Esophagus mucosa (tissue), 1 donor: ENCODE measurements around the gene NSMF. TPM values are rescaled to one million over a fixed set of nuclear protein-coding genes. Genes with fewer than 3 reads are reported as not detected.
"Not testable (repeated sequence)": the region's sequence is repeated elsewhere in the genome, so short reads cannot be mapped to it uniquely, and the experiment has no call there.

Source experiments
- ATAC-seq: fragments of 200-7000 bp; cut with Tn5 transposase; one replicate; pipeline ENCODE4 v1.9.1; 2020
- total RNA-seq: library from RNA; stranded (reverse); gene quantifications from one replicate; pipeline ENCODE4 v1.2.4, GENCODE V29; 2023
- donor health status: DM: yes; HTN: yes; CAD: no.

The NSMF gene
- total RNA-seq, 1 donor from 2014 or later = 13.9 TPM

GRCh38 chr9:137477778-137478612 lies 18.9 kb upstream of the NSMF start:
- ATAC-seq = peak; percentile 34

GRCh38 chr9:137476856-137477255 lies 17.7 kb upstream of the NSMF start:
- no peak for ATAC-seq

GRCh38 chr9:137475666-137476065 lies 16.5 kb upstream of the NSMF start:
- no peak for ATAC-seq

DNA sequence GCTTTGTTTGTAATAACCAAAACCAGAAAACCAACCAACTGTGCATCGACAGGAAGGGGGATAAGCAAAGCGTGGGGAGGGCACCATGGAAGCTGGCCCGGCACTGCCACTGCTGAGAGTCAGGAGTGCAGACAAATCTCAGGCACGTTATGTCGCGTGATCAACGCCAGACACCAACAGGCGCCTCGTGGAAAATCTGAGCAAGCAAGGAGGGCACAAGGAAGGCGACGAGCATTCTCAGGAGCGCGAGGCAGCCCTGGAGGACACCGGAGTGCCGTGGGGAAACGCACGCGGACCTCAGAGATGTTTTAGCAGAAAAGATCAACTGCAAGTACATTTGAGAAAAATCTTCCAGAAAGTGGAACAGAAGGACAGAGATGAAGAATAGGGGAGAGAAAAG lies 15.1 kb upstream of the NSMF start:
- no peak for ATAC-seq

- no peak for ATAC-seq
Observed at GRCh38 chr9:137470785-137471184, 11.7 kb upstream of the NSMF start.

GRCh38 chr9:137467896-137468295 lies 8.8 kb upstream of the NSMF start:
- ATAC-seq = no peak

DNA sequence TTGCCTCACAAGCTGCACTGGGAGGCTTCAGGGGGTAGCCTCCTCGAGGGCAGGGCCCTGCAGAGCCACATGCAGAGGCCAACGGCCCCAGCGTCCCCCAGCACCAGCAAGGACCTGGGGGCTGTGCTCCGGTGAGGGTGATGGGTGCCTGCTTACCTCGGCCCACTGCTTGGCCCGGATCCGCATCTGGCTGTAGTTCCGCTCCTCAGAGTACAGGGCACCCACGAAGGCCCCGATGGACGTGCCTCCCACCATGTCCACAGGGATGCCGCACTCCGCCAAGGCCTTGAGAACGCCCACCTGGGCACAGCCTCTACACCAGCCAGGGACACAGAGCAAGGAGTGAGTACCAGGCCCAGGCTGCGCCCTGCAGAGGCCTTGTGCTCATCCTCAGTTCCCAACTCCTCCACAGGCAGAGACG lies 8.0 kb upstream of the NSMF start:
- no peak for ATAC-seq

DNA sequence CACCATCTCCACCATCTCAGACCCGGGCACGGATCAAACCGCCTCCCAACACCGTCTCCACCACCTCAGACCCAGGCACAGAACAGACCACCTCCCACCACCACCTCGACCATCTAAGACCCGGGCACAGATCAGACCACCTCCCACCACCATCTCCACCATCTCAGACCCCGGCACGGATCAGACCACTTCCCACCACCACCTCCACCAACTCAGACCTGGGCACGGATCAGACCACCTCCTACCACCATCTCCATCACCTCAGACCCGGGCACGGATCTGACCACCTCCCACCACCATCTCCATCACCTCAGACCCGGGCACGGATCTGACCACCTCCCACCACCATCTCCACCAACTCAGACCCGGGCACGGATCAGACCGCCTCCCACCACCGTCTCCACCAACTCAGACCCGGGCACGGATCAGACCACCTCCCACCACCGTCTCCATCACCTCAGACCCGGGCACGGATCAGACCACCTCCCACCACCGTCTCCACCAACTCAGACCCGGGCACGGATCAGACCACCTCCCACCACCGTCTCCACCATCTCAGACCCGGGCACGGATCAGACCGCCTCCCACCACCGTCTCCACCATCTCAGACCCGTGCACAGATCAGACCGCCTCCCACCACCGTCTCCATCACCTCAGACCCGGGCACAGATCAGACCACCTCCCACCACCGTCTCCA lies 7.4 kb upstream of the NSMF start:
- not testable (repeated sequence) for ATAC-seq

DNA sequence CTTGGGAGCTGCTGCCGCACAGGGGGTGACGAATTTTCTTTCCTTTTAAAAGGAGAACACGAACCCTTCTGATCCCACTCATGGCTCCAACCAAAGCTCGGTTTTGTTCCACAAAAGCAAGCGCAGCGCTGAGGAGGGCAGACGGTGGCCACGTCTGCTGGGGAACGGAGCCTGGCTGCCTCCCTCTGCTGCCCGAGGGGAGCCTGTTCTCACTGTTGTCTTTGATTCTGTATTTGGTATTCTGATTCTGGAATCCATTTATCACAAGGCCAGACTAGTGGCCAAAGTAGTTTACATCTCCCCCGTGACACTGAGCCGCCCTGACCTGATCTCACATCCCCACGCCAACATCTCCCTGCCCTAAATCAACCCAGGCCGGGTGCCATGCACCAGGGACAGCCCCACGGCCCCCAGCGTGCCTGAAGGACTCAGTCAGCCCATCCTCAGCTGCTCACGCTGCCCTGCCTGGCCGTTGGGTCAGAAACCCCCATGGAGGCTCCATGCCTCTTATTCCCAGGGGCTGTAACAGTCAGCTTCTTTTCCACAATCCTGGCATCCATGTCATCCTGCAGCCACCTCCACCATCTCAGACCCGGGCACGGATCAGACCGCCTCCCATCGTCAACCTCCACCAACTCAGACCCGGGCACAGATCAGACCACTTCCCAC lies 6.7 kb upstream of the NSMF start:
- no peak for ATAC-seq

- ATAC-seq = no peak
Observed at GRCh38 chr9:137465000-137465719, 6.0 kb upstream of the NSMF start.

- ATAC-seq = no peak
Observed at GRCh38 chr9:137464291-137464999, 5.3 kb upstream of the NSMF start.

GRCh38 chr9:137463931-137464290 lies 4.8 kb upstream of the NSMF start:
- ATAC-seq = no peak

DNA sequence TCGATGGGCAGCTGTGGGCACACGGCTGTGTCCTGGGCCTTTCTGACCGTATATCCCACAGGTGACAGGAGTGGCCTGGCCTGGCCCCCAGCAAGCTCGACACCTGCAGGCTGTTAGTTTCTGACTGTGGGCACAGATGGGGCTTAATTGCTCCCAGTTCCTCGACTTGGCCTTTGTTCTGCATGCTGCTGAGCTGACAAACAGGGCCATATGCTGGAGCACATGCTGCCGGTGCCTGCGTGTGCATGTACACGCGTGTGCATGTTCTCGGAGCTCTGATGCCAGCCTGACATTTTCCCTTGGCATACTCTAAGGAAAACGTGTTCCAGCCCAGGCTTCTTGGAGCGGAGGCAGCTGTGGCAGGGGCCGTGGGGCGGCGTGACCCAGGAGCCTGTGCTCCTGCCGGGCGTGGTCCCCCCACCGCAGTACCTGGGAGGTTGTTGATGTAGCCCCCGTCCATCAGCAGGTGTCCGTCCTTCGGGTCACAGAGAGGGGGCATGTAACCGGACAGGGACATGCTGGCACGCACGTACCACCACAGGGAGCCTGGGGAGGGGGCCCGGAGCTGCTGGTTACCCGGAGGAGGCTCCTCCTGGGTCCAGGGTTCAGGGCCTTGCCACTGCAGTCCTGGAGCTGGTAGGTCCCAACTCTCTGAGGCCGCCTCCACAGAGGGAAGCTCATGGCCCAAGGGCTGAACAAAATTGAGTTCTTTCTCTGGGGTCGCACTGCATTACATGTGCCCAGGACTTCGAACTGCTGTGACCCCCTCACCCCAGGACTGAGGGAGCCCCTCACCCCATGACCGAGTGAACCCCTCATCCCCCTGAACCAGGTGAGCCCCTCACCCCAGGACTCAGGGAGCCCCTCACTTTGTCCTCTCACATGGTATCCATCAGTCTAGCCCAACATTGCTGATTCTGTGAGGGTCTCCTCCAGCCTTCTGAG lies 4.1 kb upstream of the NSMF start:
- ATAC-seq = no peak

- ATAC-seq = no peak
Observed at GRCh38 chr9:137462396-137462985, 3.4 kb upstream of the NSMF start.

- ATAC-seq = peak; percentile 9
Observed at GRCh38 chr9:137461663-137462395, 2.7 kb upstream of the NSMF start.

DNA sequence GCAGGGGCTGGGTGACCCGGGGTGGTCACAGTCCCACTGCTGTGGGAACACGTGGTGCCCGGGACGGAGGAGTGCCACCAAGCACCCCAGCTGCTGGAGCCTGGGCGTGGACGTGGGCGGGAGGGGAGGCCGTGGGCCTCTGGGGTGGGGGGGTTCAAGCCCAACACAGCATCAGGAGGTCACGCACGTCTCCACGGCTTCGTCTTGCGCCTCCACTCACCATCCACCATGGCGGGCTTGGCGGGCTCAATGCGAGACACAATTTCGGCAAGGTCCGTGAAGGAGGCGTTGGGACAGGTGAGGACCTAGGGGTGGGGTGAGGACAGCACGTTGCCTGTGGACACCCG lies 2.2 kb upstream of the NSMF start:
- no peak for ATAC-seq

DNA sequence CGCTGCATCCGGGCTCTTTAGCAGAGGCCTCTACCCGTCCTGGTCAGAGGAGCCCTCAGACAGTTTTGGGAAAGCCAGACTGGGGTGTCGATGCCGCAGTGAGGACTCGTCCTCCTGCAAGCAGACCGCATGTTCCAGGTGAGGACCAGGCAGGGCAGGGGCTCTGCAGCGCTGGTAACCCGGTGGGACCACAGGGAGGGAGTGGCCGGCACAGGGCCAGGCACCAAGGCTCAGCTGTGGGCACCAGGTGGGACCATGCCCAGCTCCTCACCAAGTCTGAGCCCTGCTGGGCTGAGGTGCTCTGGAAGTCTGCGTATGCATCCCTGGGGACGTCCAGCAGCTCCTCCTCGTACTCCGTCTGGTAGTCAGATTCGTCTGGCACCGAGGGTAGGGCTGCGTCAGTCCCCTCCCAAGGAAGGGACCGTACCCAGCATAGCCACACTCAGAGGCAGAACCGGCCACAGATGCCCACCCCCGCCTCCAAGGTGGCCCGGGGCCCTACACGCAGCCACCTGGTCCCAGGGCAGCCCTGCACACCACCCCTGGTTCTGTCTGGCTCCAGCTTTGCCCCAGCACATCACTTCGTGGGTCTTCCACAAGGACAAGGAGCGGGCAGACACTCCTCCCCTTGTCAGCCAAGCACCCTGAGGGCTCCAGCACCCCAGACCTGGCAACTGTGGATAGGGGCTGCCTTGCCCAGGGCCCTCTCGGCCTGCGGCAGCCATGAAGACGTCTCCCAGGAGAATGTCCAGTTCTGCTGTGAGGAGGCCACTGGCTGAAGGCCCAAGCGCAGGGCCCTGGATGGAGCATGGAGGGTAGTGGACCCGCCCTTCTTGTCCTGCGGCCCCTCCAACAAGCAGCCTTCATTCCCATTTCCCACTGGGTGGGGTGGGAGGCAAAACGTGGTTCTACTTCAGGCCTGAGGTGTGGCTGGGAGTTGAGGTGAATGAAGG lies 1.5 kb upstream of the NSMF start:
- ATAC-seq = no peak

DNA sequence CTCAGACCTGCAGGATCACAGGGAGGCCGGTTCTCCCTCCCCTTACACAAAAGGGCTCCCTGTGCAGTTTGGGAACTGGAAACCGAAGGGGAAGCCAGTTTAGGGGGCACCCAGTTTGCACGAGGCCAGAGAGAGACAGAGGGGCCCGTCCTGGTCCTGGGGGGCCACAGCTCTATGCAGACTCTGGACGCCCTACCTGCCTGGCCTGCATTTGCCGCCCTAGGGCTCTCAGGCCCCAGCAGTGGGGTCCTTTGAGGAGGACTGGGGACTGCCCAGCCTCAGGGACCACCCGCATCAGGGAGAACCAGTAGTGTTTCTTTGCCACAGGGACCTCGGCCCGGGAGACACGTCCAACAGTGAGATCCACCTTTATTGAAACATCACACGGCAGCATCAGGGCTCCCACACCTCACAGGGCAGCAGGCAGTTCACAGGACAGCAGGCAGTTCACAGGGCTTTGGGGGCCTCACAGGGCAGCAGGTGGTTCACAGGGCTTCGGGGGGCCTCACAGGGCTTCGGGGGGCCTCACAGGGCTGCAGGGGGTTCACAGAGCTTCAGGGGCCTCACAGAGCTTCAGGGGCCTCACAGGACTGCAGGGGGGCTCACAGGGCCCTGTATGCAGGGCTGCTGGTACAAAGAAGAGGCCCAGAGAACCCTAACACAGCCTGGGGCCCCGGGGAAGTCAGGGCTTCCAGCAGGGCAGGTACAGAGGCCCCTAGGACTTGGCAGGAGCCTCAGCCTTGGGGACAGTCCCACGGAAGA lies 648 bp upstream of the NSMF start:
- peak; percentile 0 for ATAC-seq
